ENCODE data around the gene MACO1.
"Not testable (repeated sequence)": the region's sequence is repeated elsewhere in the genome, so short reads cannot be mapped to it uniquely, and the experiment has no call there.

- not testable (repeated sequence) for TF ChIP-seq CTCF (conservative IDR thresholded peaks at IDR 0.05); EZH2 (IDR thresholded peaks at IDR 0.05; ENCODE audit: low read depth)
These were observed 17.6 kb upstream of the MACO1 start for GRCh38 chr1:25412872-25413623.

Measured in PC-9 (cell line).